Left ventricle myocardium inferior (tissue), 1 donor: ENCODE measurements around the gene HIPK3. TPM values are rescaled to one million over a fixed set of nuclear protein-coding genes. Genes with fewer than 3 reads are reported as not detected.

Experiments used
- DNase-seq: peaks from one replicate; pipeline ENCODE4 v3.0.0-alpha.2; 2020
- H3K27ac ChIP-seq: fragments of 200-600 bp; replicated peaks from 2 replicates; pipeline ENCODE4 v1.8.0; 2021
- H3K27me3 ChIP-seq: fragments of 200-600 bp; 2 replicates; pipeline ENCODE4 v1.8.0; 2021; ENCODE audit warnings: low read depth
- H3K36me3 ChIP-seq: fragments of 200-600 bp; 2 replicates; pipeline ENCODE4 v1.8.0; 2021
- H3K4me1 ChIP-seq: fragments of 200-600 bp; 2 replicates; pipeline ENCODE4 v1.8.0; 2021
- H3K4me3 ChIP-seq: fragments of 200-600 bp; 2 replicates; pipeline ENCODE4 v1.8.0; 2021; ENCODE audit warnings: mild to moderate bottlenecking, moderate library complexity
- H3K9me3 ChIP-seq: fragments of 200-600 bp; replicated peaks from 2 replicates; pipeline ENCODE4 v1.8.0; 2021
- CTCF ChIP-seq: fragments of 200-600 bp; IDR thresholded peaks from 2 replicates; pipeline ENCODE4 v1.8.0; 2021; ENCODE audit warnings: antibody characterized with exemption, mild to moderate bottlenecking, borderline replicate concordance
- intact Hi-C: fragments of 100-400 bp; cut with micrococcal nuclease; formaldehyde crosslinking; loops from one replicate; pipeline ENCODE4 v1.11.0; 2022
- total RNA-seq: library from RNA; stranded (reverse); fragmentation: NEBNext Ultra II Directional; extraction: Animal tissue kit (Norgen Biotek cat#: 25700); gene quantifications from one replicate; pipeline ENCODE4 v1.2.1, GENCODE V29; 2021
- donor health status: DM: no; HTN: yes; CAD: no; lungs with severe emphysema.

The HIPK3 gene
- total RNA-seq, 1 donor from 2014 or later = 247 TPM

- no peaks in the 10 kb centered on the region for H3K27me3 ChIP-seq
- H3K27ac ChIP-seq = no peak overlapping the region
- intact Hi-C loops = no loop called here
These were observed 87.4 kb downstream of the HIPK3 start for GRCh38 chr11:33344611-33345010.

GRCh38 chr11:33347490-33348125 lies 90.4 kb downstream of the HIPK3 start:
- Histone ChIP-seq H3K9me3 (no peaks in the 10 kb centered on the region), H3K27ac (no peak overlapping the region), H3K4me3 (no peak overlapping the region), H3K27me3 (no peaks in the 10 kb centered on the region), H3K4me1 (peaks cover 17% of the 10 kb centered on the region), H3K36me3 (peaks cover 84% of the 10 kb centered on the region)
- DNase-seq = no peak
- intact Hi-C loops = no loop called here
- no peak for TF ChIP-seq CTCF

More at GRCh38 chr11:33344611-33345010, 87.4 kb downstream of the HIPK3 start:
- no peak for DNase-seq
- peaks cover 17% of the 10 kb centered on the region for H3K4me1 ChIP-seq
- no peaks in the 10 kb centered on the region for H3K9me3 ChIP-seq
- peaks cover 84% of the 10 kb centered on the region for H3K36me3 ChIP-seq
- no peak overlapping the region for H3K4me3 ChIP-seq
- TF ChIP-seq CTCF = peak; percentile 41

- Histone ChIP-seq H3K27ac (no peak overlapping the region), H3K36me3 (peaks cover 95% of the 10 kb centered on the region), H3K4me1 (peaks cover 11% of the 10 kb centered on the region), H3K9me3 (no peaks in the 10 kb centered on the region), H3K27me3 (no peaks in the 10 kb centered on the region), H3K4me3 (no peak overlapping the region)
- no peak for DNase-seq
- no peak for TF ChIP-seq CTCF
- intact Hi-C loops = no loop called here
These were observed 93.1 kb downstream of the HIPK3 start for GRCh38 chr11:33350287-33350686.

GRCh38 chr11:33358150-33358831 lies 101.1 kb downstream of the HIPK3 start:
- no peak overlapping the region for H3K27ac ChIP-seq
- H3K9me3 ChIP-seq = no peaks in the 10 kb centered on the region
- H3K36me3 ChIP-seq = peaks cover 26% of the 10 kb centered on the region
- intact Hi-C loops = no loop called here
- TF ChIP-seq CTCF = no peak
- no peak for DNase-seq
- H3K4me1 ChIP-seq = peaks cover 11% of the 10 kb centered on the region
- H3K27me3 ChIP-seq = no peaks in the 10 kb centered on the region
- no peak overlapping the region for H3K4me3 ChIP-seq

GRCh38 chr11:33360642-33361041 lies 103.5 kb downstream of the HIPK3 start:
- TF ChIP-seq CTCF = no peak
- Histone ChIP-seq H3K27ac (no peak overlapping the region), H3K4me1 (peaks cover 11% of the 10 kb centered on the region), H3K9me3 (no peaks in the 10 kb centered on the region), H3K27me3 (no peaks in the 10 kb centered on the region), H3K4me3 (no peak overlapping the region), H3K36me3 (peaks cover 6% of the 10 kb centered on the region)
- intact Hi-C loops = loop anchor here (5.0 kb wide), 2 partner anchors 327 to 382 kb away; no protein-coding TSS in a partner anchor
- DNase-seq = no peak
